Subcutaneous adipose tissue (tissue), 4 donors: ENCODE measurements around the gene RS1. TPM values are rescaled to one million over a fixed set of nuclear protein-coding genes. Genes with fewer than 3 reads are reported as not detected.

ENCODE experiments used
- CTCF ChIP-seq: fragments of 450-650 bp; IDR thresholded peaks from one replicate; pipeline ENCODE4 v1.5.1; 2016; ENCODE audit warnings: low read depth, mild to moderate bottlenecking, control low read depth, antibody characterized with exemption, moderate library complexity
- total RNA-seq, 4 donors: library from RNA; depleted of rRNA; stranded (reverse); fragments of >200 nt; gene quantifications; one replicate each; pipeline ENCODE4 v1.1.0, GENCODE V29; 2016

RS1 gene
- total RNA-seq, 4 donors from 2014 or later, result 0.16 TPM; not detected in 3

- no peak for TF ChIP-seq CTCF
Measured at GRCh38 chrX:18620349-18620748, 51.6 kb downstream of the RS1 start.

GRCh38 chrX:18619288-18619687 lies 52.6 kb downstream of the RS1 start:
- TF ChIP-seq CTCF, result no peak

- TF ChIP-seq CTCF, result no peak
Measured at GRCh38 chrX:18617407-18617750, 54.5 kb downstream of the RS1 start.

GRCh38 chrX:18616688-18617406 lies 55.1 kb downstream of the RS1 start:
- no peak for TF ChIP-seq CTCF

- no peak for TF ChIP-seq CTCF
Measured at GRCh38 chrX:18613930-18614639, 57.8 kb downstream of the RS1 start.

GRCh38 chrX:18607966-18608365 lies 63.9 kb downstream of the RS1 start:
- no peak for TF ChIP-seq CTCF

GRCh38 chrX:18598413-18598812 lies 73.5 kb downstream of the RS1 start:
- TF ChIP-seq CTCF, result no peak
